Activated naive CD4-positive, alpha-beta T cell treated with anti-CD3 and anti-CD28 coated beads, Interleukin-2, amount 10 ng/mL, durations not matched to agents 7 days and 5 days (primary cell): ENCODE results near the gene VAT1.
A peak's percentile ranks its signal among the peaks of the same experiment; 100 is the strongest.
"Not testable (repeated sequence)": the region's sequence is repeated elsewhere in the genome, so short reads cannot be mapped to it uniquely, and the experiment has no call there.

Experiments
- CTCF ChIA-PET: fragments of 350-600 bp; sonication (Branson Sonifier 250); formaldehyde crosslinking; loops from one replicate; lab custom pipeline; 2021; ENCODE audit warnings: antibody characterized with exemption; lab: Charles Lee
- DNase-seq: peaks from one replicate; pipeline ENCODE4 v3.0.0-alpha.2; 2020
- H3K27ac Mint-ChIP-seq: one replicate; pipeline ENCODE4 v1.8.0; 2021; ENCODE audit warnings: mild to moderate bottlenecking, moderate library complexity, mixed read lengths
- H3K27me3 Mint-ChIP-seq: one replicate; pipeline ENCODE4 v1.8.0; 2021; ENCODE audit warnings: mild to moderate bottlenecking, mixed read lengths
- H3K36me3 Mint-ChIP-seq: one replicate; pipeline ENCODE4 v1.8.0; 2021; ENCODE audit warnings: mixed read lengths
- H3K4me1 Mint-ChIP-seq: one replicate; pipeline ENCODE4 v1.8.0; 2021; ENCODE audit warnings: mixed read lengths
- H3K4me3 Mint-ChIP-seq: one replicate; pipeline ENCODE4 v1.8.0; 2021; ENCODE audit warnings: mild to moderate bottlenecking, moderate library complexity, mixed read lengths
- H3K9me3 Mint-ChIP-seq: one replicate; pipeline ENCODE4 v1.8.0; 2021; ENCODE audit warnings: mixed read lengths

The VAT1 gene

GRCh38 chr17:43021741-43022512, at the start of gene VAT1:
VAT1 (minus strand) TSS chr17:43022385; CDS start chr17:43022322, 63 bp downstream.
- peak; percentile 78 for DNase-seq
- H3K27me3 Mint-ChIP-seq: peaks cover 58% of the 10 kb centered on the region
- CTCF ChIA-PET: no interaction called here

GRCh38 chr17:43070872-43071271, 48.7 kb upstream of the VAT1 start:
- H3K4me1 Mint-ChIP-seq: no peaks in the 10 kb centered on the region
- CTCF ChIA-PET: interaction anchor here (1.2 kb wide), 1 partner anchor 11 kb away, joined by 4 read pairs; no protein-coding TSS in a partner anchor
- no peaks in the 10 kb centered on the region for H3K27me3 Mint-ChIP-seq
- DNase-seq: no peak
- no peaks in the 10 kb centered on the region for H3K9me3 Mint-ChIP-seq
- H3K27ac Mint-ChIP-seq: no peak overlapping the region
- peaks cover 21% of the 10 kb centered on the region for H3K36me3 Mint-ChIP-seq
- H3K4me3 Mint-ChIP-seq: no peak overlapping the region

More at GRCh38 chr17:43021741-43022512, at the start of gene VAT1:
- H3K9me3 Mint-ChIP-seq: no peaks in the 10 kb centered on the region
- peaks cover 2% of the 10 kb centered on the region for H3K36me3 Mint-ChIP-seq
- peak within 1 kb of the TSS; percentile 84 for H3K4me3 Mint-ChIP-seq
- H3K4me1 Mint-ChIP-seq: peaks cover 43% of the 10 kb centered on the region
- H3K27ac Mint-ChIP-seq: no peak within 1 kb of the TSS

- no peak for DNase-seq
- H3K27ac Mint-ChIP-seq: no peak overlapping the region
- CTCF ChIA-PET: interaction anchor here (1.2 kb wide), 1 partner anchor 12 kb away, joined by 4 read pairs; no protein-coding TSS in a partner anchor
- H3K36me3 Mint-ChIP-seq: peaks cover 25% of the 10 kb centered on the region
- H3K4me1 Mint-ChIP-seq: no peaks in the 10 kb centered on the region
- no peak overlapping the region for H3K4me3 Mint-ChIP-seq
- no peaks in the 10 kb centered on the region for H3K27me3 Mint-ChIP-seq
- H3K9me3 Mint-ChIP-seq: no peaks in the 10 kb centered on the region
These were observed 48.1 kb upstream of the VAT1 start for GRCh38 chr17:43070257-43070656.

GRCh38 chr17:43069368-43069898, 47.2 kb upstream of the VAT1 start:
- CTCF ChIA-PET: interaction anchor here (0.5 kb wide), 1 partner anchor 19 kb away, joined by 3 read pairs; no protein-coding TSS in a partner anchor
- Mint-ChIP-seq H3K4me1 (no peaks in the 10 kb centered on the region), H3K4me3 (no peak overlapping the region), H3K9me3 (no peaks in the 10 kb centered on the region), H3K36me3 (peaks cover 19% of the 10 kb centered on the region), H3K27me3 (no peaks in the 10 kb centered on the region), H3K27ac (no peak overlapping the region)
- no peak for DNase-seq

GRCh38 chr17:43068570-43069367, 46.6 kb upstream of the VAT1 start:
- Mint-ChIP-seq H3K4me1 (no peaks in the 10 kb centered on the region), H3K27ac (no peak overlapping the region), H3K4me3 (no peak overlapping the region), H3K36me3 (peaks cover 18% of the 10 kb centered on the region), H3K9me3 (no peaks in the 10 kb centered on the region), H3K27me3 (no peaks in the 10 kb centered on the region)
- CTCF ChIA-PET: interaction anchor here (0.5 kb wide), 1 partner anchor 18 kb away, joined by 3 read pairs; no protein-coding TSS in a partner anchor
- DNase-seq: no peak

GRCh38 chr17:43062984-43063638, 40.9 kb upstream of the VAT1 start:
- Mint-ChIP-seq H3K9me3 (no peaks in the 10 kb centered on the region), H3K27ac (no peak overlapping the region), H3K27me3 (no peaks in the 10 kb centered on the region), H3K4me1 (no peaks in the 10 kb centered on the region), H3K36me3 (peaks cover 30% of the 10 kb centered on the region), H3K4me3 (no peak overlapping the region)
- CTCF ChIA-PET: no interaction called here
- DNase-seq: no peak

- Mint-ChIP-seq H3K4me3 (no peak overlapping the region), H3K36me3 (peaks cover 40% of the 10 kb centered on the region), H3K27ac (no peak overlapping the region), H3K9me3 (no peaks in the 10 kb centered on the region), H3K4me1 (no peaks in the 10 kb centered on the region), H3K27me3 (no peaks in the 10 kb centered on the region)
- no peak for DNase-seq
- CTCF ChIA-PET: no interaction called here
These were observed 33.9 kb upstream of the VAT1 start for GRCh38 chr17:43056051-43056450.

- CTCF ChIA-PET, DNase-seq, H3K27me3 Mint-ChIP-seq, H3K9me3 Mint-ChIP-seq, H3K27ac Mint-ChIP-seq, H3K4me1 Mint-ChIP-seq, H3K4me3 Mint-ChIP-seq: not testable (repeated sequence)
- peaks cover 46% of the 10 kb centered on the region for H3K36me3 Mint-ChIP-seq
These were observed 30.8 kb upstream of the VAT1 start for GRCh38 chr17:43053008-43053407.

GRCh38 chr17:43051969-43052368, 29.8 kb upstream of the VAT1 start:
- DNase-seq: no peak
- Mint-ChIP-seq H3K4me1 (no peaks in the 10 kb centered on the region), H3K27ac (no peak overlapping the region), H3K4me3 (no peak overlapping the region), H3K9me3 (no peaks in the 10 kb centered on the region), H3K27me3 (no peaks in the 10 kb centered on the region), H3K36me3 (peaks cover 51% of the 10 kb centered on the region)
- CTCF ChIA-PET: no interaction called here

GRCh38 chr17:43044024-43044423, 21.8 kb upstream of the VAT1 start:
- CTCF ChIA-PET: no interaction called here
- Mint-ChIP-seq H3K27me3 (no peaks in the 10 kb centered on the region), H3K27ac (no peak overlapping the region), H3K4me1 (no peaks in the 10 kb centered on the region), H3K36me3 (peaks cover 33% of the 10 kb centered on the region), H3K4me3 (no peak overlapping the region), H3K9me3 (no peaks in the 10 kb centered on the region)
- no peak for DNase-seq

- no peak overlapping the region for H3K4me3 Mint-ChIP-seq
- H3K27ac Mint-ChIP-seq: no peak overlapping the region
- no peaks in the 10 kb centered on the region for H3K4me1 Mint-ChIP-seq
- H3K36me3 Mint-ChIP-seq: peaks cover 29% of the 10 kb centered on the region
- DNase-seq: no peak
- CTCF ChIA-PET: interaction anchor here (1.0 kb wide), 1 partner anchor 37 kb away, joined by 3 read pairs; the partner anchor contains the start of gene IFI35
- H3K27me3 Mint-ChIP-seq: no peaks in the 10 kb centered on the region
- no peaks in the 10 kb centered on the region for H3K9me3 Mint-ChIP-seq
These were observed 21.1 kb upstream of the VAT1 start for GRCh38 chr17:43043307-43043706.

- no peak overlapping the region for H3K4me3 Mint-ChIP-seq
- no peaks in the 10 kb centered on the region for H3K27me3 Mint-ChIP-seq
- H3K36me3 Mint-ChIP-seq: peaks cover 23% of the 10 kb centered on the region
- no peaks in the 10 kb centered on the region for H3K4me1 Mint-ChIP-seq
- no peak for DNase-seq
- no peaks in the 10 kb centered on the region for H3K9me3 Mint-ChIP-seq
- H3K27ac Mint-ChIP-seq: no peak overlapping the region
- CTCF ChIA-PET: no interaction called here
These were observed 19.9 kb upstream of the VAT1 start for GRCh38 chr17:43042025-43042628.

- H3K27me3 Mint-ChIP-seq: no peaks in the 10 kb centered on the region
- H3K9me3 Mint-ChIP-seq: no peaks in the 10 kb centered on the region
- peaks cover 20% of the 10 kb centered on the region for H3K36me3 Mint-ChIP-seq
- CTCF ChIA-PET: no interaction called here
- H3K4me1 Mint-ChIP-seq: no peaks in the 10 kb centered on the region
- no peak overlapping the region for H3K4me3 Mint-ChIP-seq
- DNase-seq: no peak
- no peak overlapping the region for H3K27ac Mint-ChIP-seq
These were observed 18.5 kb upstream of the VAT1 start for GRCh38 chr17:43040655-43041054.
